Stimulated activated CD4-positive, alpha-beta T cell treated with anti-CD3 and anti-CD28 coated beads, Interleukin-4, amount 100 ng/mL, for 48 hours (primary cell): ENCODE results near the gene ETV6.

Experiments
- DNase-seq, 2 donors: peaks; one replicate each; pipeline ENCODE4 v3.0.0-alpha.2; 2020; ENCODE audit warnings: low read depth in 2 of 2

Gene ETV6

DNA sequence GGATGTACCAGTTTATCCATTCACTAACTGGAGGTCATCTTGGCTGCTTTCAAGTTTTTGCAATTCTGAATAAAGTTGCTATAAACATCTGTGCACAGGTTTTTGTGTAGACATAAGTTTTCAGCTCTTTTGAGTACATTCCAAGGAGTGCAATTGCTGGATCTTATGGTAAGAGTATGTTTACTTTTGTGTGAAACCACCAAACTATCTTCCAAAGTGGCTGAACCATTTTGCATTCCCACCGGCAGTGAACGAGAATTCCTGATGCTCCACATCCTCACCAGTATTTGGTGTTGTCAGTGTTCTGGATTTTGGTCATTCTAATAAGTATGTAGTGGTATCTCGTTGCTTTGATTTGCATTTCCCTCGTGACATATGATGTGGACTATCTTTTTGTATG, 270.8 kb downstream of the ETV6 start:
- no peak for DNase-seq

DNA sequence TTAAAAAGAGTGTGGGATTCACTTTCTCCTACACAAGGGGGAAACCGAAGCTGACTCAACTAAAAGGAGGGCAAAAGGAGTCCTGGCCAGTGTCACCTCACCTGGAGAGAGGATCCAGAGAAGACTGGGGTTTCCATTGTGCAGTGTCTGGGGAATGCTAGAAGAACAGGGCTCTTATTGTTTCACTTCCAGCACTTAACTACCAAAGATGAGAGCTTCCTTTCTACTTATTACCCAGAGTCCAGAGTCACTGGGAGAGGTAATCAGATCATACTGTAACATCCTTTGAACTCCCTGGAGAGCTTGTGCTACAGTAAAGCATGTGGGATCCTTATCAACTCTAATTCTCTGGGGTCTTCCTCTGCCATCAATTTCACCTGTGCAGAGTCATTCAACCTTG, 272.9 kb downstream of the ETV6 start:
- no peak for DNase-seq

DNA sequence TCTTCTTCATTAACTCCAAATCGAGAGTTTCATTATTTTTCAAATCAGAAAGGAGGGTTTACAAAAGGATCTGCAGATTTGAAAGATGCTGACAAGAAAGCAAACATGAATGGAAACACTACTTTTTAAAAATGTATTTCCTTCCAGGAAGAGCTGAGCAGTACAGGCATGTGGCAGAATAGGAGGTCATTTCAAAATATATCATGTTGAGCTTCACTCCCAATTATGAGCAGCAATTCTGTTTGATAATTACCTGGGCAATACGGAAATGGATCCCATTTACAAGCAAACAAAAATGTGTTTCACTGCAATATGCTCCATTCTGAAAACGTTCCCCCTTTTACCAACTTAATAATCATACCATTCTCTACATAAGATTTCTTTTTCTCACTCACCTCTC, 273.6 kb downstream of the ETV6 start:
- DNase-seq, result no peak

DNA sequence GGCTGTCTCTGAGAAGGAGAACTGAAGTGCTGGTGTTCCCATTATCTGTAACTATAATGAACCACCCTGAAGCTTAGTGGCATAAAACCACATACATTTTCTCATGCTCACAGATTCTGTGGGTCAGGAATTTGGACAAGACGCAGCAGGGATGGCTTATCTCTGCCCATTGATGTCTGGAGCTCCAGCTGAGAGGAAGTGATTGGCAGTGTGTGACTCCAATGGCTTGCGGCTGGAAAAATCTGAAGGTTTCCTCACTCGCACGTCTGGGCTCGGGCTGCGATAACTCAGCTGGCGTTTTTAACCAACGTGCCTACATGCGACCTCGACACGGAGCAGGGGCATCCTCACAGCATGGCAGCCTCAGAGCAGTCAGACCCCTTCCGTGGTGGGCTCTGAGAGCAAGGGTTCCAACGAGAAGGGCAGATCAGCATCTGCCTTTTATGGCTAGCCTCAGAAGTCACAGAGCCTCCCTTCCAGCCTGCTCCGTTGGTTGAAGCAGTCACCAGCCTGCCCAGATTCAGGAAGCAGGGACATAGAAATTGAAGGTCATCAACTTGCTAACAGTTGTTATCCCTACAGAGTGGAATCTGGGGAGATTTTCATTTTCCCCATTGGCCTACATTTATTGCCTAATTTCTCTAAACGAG, 277.9 kb downstream of the ETV6 start:
- DNase-seq, result no peak

DNA sequence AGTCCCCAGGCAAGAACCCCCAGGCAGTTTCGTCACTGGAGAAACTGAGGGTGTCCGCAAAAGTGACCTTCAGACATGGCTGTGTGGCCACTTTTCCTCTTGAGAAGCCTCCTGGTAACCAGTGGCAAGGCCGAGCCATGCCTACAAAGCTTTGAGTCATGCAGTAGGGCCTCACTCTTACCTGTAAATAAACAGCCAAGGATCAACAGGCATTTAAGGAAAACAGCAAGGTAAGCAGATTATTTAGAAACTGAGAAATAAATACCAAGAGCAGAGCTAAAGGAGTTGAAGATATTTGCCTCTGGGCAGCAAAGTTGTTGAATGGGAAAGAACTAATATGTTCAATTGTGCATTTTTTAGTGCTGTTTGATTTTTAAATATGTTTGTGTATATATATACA, 280.2 kb downstream of the ETV6 start:
- no peak for DNase-seq

DNA sequence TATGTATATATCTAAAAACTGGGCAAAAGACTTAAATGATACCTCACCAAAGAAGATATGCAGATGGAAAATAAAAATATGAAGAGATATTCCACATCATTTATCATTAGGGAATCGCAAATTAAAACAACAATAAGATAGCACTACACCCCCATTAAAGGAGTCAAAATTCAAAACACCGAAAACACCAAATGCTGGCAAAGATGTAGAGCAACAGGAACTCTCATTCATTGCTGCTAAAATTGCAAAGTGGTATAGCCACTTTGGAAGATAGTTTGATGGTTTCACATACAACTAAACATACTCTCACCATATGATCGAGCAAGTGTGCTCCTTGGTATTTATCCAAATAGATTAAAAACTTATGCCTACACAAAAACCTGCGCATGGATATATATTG, 289.7 kb downstream of the ETV6 start:
- DNase-seq, result no peak

DNA sequence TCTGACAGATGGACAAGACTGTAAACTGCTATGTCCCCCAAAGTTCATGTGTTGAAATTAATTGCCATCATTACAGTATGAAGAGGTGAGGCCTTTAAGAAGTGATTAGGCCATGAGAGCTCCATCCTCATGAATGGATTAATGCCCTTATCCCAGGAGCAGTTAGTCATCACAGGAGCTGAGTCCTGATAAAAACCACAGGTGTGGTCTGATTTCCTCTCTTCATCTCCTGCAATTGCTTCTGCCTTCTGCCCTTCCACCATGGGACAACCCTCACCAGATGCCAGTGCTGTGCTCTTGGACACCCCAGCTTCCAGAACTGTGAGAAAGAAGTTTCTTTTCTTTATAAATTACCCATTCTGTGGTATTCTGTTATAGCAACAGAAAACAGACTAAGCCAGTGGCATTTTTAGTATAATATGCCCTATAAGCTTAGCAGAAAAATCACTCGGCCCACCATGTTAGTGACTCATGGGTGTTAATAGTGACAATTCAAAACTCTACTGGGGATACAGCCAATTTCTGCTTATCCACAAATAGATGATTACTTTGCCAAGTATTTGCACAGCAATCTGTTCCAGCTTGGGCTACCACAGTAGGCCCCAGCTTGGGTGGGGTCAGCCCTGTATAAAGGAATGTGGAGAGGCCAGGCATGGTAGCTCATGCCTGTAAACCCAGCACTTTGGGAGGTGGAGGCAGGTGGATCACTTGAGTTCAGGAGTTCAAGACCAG, 292.3 kb downstream of the ETV6 start:
- no peak for DNase-seq

DNA sequence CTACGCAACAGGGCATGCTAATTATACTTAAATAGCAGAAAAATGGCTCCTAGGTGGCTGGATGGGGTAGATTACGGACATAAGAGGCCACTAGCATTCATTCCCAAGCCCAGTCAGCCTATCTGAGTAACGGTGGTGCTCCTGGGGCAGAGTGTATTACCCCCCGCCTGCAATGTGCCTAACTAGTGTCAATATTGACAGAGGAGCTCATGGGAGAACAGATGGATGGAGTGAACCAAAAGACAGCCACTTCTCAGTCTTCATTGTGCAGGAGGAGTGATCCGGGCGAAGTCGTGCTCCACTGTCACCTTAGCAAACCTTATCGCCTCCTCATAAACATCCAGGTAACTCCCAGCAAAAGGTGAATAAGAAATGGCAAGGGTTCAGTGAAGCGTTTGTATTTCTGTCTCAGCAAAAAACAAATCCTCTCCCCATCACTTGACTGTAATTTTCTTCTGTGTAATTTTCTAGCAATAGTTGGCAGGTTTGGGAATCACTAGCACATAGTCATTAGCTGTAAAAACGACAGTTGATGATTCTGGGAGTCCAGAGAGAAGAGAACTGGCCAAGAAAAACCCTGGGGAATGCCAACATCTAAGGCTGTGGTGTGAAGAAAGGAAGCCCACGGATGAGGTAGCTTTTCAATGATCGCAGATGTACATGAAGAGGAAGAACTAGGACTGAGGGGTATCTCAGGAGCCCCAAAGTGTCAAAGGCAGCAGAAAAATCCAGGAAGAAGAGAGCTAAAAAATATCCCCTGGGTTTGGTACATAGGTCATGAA, 294.6 kb downstream of the ETV6 start:
- no peak for DNase-seq
